BE2C (cell line): ENCODE measurements around the gene DPYSL4.

Experiments
- DNase-seq: peaks from one replicate; pipeline ENCODE4 v3.0.0-alpha.2; 2020
- H3K27me3 ChIP-seq: fragments of 250-450 bp; sonication (Bioruptor Pico); 2 replicates; pipeline ENCODE4 v1.5.1; 2020; ENCODE audit warnings: mild to moderate bottlenecking
- H3K36me3 ChIP-seq: fragments of 250-450 bp; sonication (Bioruptor Pico); 2 replicates; pipeline ENCODE4 v1.5.1; 2020; ENCODE audit warnings: mild to moderate bottlenecking
- H3K4me1 ChIP-seq: fragments of 250-450 bp; sonication (Bioruptor Pico); 2 replicates; pipeline ENCODE4 v1.5.1; 2020
- H3K4me3 ChIP-seq: 2 replicates; pipeline ENCODE4 v1.5.1; 2011; ENCODE audit warnings: low read depth, low read length
- H3K9me3 ChIP-seq: fragments of 250-450 bp; sonication (Bioruptor Pico); 2 replicates; pipeline ENCODE4 v1.5.1; 2020
- TF ChIP-seq, protein P1 (sequence below): IDR thresholded peaks from 2 replicates; pipeline ENCODE4 v1.5.1; 2012; ENCODE audit warnings: mild to moderate bottlenecking, low read depth, low read length

DPYSL4 gene

DNA sequence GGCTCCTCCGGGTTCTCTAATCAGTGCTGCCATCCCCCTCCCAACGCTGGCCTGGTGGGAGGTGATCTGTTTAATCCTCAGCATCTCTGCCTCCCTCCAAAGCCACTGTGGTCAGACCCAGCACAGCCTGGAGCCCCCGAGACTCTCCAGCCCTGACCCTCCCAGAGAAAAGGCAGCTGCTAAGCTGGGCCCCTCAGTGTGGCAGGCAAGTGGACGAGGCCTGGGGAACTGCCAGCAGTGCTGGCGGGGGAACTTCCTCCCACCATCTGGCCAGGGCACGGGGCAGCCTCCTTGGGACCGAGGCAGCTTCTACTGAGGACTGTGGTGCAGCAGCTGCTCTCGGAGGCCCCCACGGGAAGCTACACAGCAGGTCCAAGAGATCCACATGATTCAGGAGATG is 51.1 kb downstream of the DPYSL4 start:
- Histone ChIP-seq H3K27me3 (no peaks in the 10 kb centered on the region), H3K9me3 (no peaks in the 10 kb centered on the region), H3K36me3 (no peaks in the 10 kb centered on the region), H3K4me1 (no peaks in the 10 kb centered on the region; the same call in 1 of the 2 replicates), H3K4me3 (no peak overlapping the region)
- TF ChIP-seq, protein P1, sequence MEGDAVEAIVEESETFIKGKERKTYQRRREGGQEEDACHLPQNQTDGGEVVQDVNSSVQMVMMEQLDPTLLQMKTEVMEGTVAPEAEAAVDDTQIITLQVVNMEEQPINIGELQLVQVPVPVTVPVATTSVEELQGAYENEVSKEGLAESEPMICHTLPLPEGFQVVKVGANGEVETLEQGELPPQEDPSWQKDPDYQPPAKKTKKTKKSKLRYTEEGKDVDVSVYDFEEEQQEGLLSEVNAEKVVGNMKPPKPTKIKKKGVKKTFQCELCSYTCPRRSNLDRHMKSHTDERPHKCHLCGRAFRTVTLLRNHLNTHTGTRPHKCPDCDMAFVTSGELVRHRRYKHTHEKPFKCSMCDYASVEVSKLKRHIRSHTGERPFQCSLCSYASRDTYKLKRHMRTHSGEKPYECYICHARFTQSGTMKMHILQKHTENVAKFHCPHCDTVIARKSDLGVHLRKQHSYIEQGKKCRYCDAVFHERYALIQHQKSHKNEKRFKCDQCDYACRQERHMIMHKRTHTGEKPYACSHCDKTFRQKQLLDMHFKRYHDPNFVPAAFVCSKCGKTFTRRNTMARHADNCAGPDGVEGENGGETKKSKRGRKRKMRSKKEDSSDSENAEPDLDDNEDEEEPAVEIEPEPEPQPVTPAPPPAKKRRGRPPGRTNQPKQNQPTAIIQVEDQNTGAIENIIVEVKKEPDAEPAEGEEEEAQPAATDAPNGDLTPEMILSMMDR: no peak
- DNase-seq: no peak

DNA sequence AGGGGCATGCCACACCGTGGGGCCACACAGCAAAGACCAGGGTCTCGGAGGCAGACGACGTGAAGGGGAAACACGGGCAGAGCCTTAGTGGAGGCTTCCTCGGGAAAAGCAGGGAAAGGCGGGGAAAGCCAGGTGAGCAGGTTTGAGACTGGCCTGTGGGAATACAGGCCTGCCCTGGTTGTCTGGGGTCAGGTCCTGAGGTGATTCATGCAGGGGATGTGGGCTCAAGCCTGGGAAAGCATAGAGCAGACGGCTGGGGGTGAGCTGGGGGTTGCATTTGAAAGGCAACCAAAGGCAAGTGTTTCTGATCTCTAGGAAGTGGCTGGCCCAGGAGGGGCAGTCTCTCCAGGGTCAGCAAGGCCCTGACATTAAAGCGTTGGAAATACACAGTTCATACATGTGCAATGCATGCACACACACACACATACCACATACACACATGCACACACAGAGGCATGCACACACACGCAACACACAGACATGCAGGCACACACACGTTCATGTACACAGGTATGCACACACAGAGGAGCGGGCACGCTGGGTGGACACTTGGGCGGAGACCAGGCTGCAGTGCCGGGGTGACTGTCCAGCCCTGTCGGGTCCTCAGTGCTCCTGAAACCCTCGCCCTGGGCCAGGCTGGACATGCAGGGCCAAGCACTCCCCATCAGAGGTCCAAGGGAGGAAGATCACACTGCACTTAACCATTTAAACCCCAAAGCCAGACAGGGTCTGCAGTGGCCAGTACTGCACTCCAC is 51.8 kb downstream of the DPYSL4 start:
- TF ChIP-seq, protein P1: no peak
- no peaks in the 10 kb centered on the region for H3K9me3 ChIP-seq
- DNase-seq: no peak
- no peaks in the 10 kb centered on the region; the same call in 1 of the 2 replicates for H3K4me1 ChIP-seq
- H3K27me3 ChIP-seq: no peaks in the 10 kb centered on the region
- no peak overlapping the region for H3K4me3 ChIP-seq
- H3K36me3 ChIP-seq: no peaks in the 10 kb centered on the region

DNA sequence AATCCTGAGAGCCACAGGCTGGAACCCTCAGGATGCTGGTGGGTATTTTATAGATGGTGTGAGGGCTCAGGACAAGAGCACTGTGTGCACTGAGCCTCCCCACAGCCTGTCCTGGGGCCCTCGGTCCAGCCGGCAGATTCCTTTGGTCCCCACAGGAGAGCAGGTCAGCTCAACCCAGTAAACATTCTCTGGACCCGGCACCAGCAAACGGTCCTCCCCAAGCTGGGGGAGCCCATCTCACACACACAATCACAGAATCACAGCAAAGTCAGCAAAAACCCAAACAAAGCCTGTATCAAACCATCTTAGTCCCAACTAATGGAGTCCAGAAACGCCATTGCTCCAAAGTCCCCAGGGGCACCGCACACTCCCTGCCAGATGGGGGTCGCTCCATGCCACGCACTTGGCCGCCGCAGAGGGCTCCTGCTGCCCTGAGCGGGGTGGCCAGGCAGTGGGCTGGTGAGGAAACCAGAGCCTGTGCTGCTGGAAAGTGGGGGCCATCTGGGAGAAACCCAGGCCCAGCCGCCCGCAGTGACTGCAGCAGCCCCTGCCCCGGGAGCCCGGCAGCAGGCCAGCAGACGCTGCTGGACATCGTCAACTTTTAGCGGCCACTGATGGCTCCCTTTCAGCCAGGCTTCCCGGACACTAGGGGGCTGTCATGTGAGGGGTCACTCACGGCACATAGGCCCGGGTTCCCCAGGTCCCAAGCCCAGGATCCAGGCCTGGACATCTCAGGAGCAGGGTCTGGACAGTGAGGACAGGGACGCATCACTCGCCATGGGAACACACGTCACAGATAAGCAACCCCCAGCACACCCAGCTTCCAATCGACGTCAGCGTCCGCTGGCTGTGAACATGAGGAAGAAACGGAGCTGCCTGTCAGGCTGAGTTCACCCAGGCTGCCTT is 52.6 kb downstream of the DPYSL4 start:
- TF ChIP-seq, protein P1: peak; percentile 13; the same call in 1 of the 2 replicates

DNA sequence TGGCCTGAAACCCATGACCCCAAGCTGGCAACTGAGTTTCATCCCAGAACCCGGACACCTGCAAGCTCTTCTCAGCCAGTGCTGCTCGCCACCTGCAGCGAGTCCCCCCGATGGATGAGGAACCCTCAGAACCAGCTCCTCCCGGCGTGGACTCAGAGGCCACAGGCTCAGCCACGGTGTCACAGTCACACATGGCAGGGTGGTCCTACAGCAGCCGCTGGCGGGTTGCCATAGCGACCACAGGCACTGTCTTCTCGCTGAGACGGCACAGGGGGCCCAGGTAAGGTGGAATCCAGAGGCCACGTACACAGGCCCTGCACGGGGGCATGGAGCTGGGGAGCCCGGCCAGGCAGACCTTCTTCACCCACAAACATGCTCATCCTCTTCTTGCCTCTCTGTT is 53.4 kb downstream of the DPYSL4 start:
- DNase-seq: no peak
- TF ChIP-seq, protein P1: no peak
- no peaks in the 10 kb centered on the region for H3K36me3 ChIP-seq
- no peaks in the 10 kb centered on the region for H3K27me3 ChIP-seq
- no peak overlapping the region for H3K4me3 ChIP-seq
- H3K9me3 ChIP-seq: no peaks in the 10 kb centered on the region
- H3K4me1 ChIP-seq: no peaks in the 10 kb centered on the region; the same call in 1 of the 2 replicates

More for the DNA sequence above, 52.6 kb downstream of the DPYSL4 start:
- Histone ChIP-seq H3K27me3 (no peaks in the 10 kb centered on the region), H3K4me1 (no peaks in the 10 kb centered on the region; the same call in 1 of the 2 replicates), H3K4me3 (peak overlapping the region; percentile 14), H3K36me3 (no peaks in the 10 kb centered on the region), H3K9me3 (no peaks in the 10 kb centered on the region)
- DNase-seq: peak; percentile 45

DNA sequence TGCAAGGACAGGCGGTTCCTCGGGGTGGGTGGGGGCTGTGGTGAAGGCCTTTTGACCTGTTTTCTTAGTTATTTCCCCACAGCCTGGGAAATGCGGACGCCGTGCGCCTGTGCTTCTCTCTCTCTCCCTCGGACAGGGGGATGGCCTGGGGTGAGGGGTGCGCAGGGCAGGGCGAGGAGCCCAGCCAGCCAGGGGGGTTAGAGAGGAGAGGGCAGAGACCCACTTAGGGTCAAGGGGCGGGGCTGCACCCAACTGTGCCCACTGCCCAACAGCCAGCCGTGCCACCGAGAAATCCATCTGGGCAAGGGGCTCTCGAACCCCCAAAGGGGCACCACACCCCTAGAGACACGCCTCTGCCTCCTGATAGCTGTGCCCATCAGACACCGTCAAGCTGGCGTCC is 53.8 kb downstream of the DPYSL4 start:
- Histone ChIP-seq H3K4me3 (no peak overlapping the region), H3K4me1 (no peaks in the 10 kb centered on the region; the same call in 1 of the 2 replicates), H3K36me3 (no peaks in the 10 kb centered on the region), H3K9me3 (no peaks in the 10 kb centered on the region), H3K27me3 (no peaks in the 10 kb centered on the region)
- no peak for DNase-seq
- TF ChIP-seq, protein P1: no peak
